ENCODE results near the gene CNTN6. TPM values are rescaled to one million over a fixed set of nuclear protein-coding genes. Genes with fewer than 3 reads are reported as not detected.

CNTN6 gene
- total RNA-seq, 1 donor from 2014 or later = 10.3 TPM

DNA sequence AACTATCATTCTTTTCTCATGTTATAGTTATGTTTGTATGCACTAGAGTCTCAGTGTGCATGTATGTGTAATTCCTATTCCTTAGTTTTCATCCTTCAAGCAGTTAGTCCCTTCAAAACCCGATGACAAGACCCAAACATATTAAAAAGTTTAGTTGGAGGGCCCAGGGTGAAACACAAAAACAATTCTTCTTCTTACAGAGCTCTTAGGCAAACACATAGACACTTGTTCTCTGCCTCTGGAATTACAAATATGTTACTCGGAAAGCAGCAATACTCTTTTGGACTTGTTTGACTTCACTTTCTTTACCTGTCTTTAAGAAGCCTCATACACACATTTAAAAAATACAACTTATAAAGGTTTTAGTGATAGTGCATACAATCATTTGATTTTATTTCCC, 763 bp upstream of the CNTN6 start:
- TF ChIP-seq, protein P1, sequence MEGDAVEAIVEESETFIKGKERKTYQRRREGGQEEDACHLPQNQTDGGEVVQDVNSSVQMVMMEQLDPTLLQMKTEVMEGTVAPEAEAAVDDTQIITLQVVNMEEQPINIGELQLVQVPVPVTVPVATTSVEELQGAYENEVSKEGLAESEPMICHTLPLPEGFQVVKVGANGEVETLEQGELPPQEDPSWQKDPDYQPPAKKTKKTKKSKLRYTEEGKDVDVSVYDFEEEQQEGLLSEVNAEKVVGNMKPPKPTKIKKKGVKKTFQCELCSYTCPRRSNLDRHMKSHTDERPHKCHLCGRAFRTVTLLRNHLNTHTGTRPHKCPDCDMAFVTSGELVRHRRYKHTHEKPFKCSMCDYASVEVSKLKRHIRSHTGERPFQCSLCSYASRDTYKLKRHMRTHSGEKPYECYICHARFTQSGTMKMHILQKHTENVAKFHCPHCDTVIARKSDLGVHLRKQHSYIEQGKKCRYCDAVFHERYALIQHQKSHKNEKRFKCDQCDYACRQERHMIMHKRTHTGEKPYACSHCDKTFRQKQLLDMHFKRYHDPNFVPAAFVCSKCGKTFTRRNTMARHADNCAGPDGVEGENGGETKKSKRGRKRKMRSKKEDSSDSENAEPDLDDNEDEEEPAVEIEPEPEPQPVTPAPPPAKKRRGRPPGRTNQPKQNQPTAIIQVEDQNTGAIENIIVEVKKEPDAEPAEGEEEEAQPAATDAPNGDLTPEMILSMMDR (IDR thresholded peaks at IDR 0.05) = no peak
- no peak for DNase-seq

DNA sequence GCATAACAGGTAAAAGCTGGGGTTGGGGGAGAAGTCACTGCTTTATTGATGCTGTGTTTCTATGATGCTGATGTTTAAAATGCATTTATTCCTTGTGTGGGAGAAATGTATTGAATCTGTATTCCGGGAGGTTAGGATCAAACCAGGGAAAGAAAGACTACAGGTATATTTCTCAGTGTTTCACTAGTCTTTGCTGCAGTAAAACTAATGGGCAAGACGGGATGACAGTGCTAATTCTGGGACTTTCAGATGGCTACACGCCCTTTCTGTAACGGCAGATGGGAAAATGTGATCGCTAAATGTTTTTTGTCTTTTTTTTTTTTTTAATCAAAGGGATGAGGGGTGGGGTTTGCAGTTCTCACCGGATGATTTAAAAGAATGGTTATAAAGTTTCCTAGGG, 393 bp downstream of the CNTN6 start:
- Histone ChIP-seq H3K27ac (no peak overlapping the region), H3K27me3 (ENCODE audit: low read depth) (no peaks in the 10 kb centered on the region), H3K4me1 (no peaks in the 10 kb centered on the region), H3K9me3 (no peaks in the 10 kb centered on the region), H3K4me3 (peak overlapping the region; percentile 32), H3K36me3 (no peaks in the 10 kb centered on the region)
- no peak for DNase-seq
- TF ChIP-seq, protein P1 (IDR thresholded peaks at IDR 0.05) = no peak
- peak in 1 of 2 donors; percentile 32 for ATAC-seq
- intact Hi-C loops (cut with DNase I) = no loop called here

More for the DNA sequence above, 763 bp upstream of the CNTN6 start:
- ATAC-seq = peak in 1 of 2 donors; percentile 65
- Histone ChIP-seq H3K36me3 (no peaks in the 10 kb centered on the region), H3K4me1 (no peaks in the 10 kb centered on the region), H3K4me3 (peak overlapping the region; percentile 32), H3K27me3 (ENCODE audit: low read depth) (no peaks in the 10 kb centered on the region), H3K9me3 (no peaks in the 10 kb centered on the region), H3K27ac (no peak overlapping the region)
- intact Hi-C loops (cut with DNase I) = no loop called here

DNA sequence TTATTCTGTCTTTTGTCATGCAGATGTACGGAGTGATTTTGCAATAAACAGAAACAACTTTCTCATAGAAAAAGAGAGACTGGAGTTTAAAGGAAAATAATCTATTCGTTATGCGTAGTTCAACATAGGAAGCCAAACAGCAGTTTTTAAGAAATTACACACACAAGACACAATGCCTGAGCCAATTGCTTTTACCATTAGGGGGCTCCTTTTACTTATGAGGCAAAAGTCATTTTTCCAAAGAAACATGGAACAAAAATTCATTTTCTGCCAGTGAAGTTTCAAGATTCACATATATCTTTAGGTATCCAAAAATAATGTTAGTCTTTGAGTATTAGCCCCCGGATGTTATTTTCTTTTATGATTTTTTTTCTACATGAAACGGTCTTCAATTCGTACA, 10.7 kb downstream of the CNTN6 start:
- Histone ChIP-seq H3K27ac (no peak overlapping the region), H3K27me3 (ENCODE audit: low read depth) (no peaks in the 10 kb centered on the region), H3K36me3 (no peaks in the 10 kb centered on the region), H3K4me1 (no peaks in the 10 kb centered on the region), H3K9me3 (no peaks in the 10 kb centered on the region), H3K4me3 (no peak overlapping the region)
- intact Hi-C loops (cut with DNase I) = no loop called here
- TF ChIP-seq, protein P1 (IDR thresholded peaks at IDR 0.05) = no peak
- ATAC-seq (no peak), DNase-seq (no peak)

DNA sequence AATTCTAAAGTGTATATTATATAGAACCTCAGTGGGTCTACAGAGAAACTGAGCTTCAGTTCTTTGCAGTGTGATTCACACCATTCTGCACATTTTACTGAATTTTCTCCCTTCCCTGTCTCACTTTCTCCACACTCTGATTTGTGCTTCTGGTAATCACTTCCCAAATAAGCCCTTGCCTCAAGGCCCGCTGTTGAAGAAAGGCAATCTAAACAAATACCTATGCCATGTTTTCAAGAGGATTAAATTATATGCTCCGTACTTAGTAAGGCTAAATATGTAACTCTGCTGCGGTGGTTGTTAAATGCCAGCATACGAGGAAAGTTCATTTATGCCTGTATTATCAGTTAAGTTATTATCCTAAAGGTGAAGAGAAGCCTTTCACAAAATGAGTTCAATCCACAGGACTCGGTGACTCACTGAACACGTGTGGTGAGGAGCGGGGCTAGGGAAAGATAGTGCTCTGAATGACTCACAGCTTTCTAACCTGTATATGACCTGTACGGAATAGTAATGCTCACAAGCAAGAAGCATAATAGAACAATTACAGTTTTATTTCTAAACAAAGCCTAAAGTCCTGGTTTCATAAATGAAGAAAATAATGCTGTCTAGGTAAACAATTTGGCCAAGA, 25.1 kb downstream of the CNTN6 start:
- Histone ChIP-seq H3K27ac (no peak overlapping the region), H3K27me3 (ENCODE audit: low read depth) (no peaks in the 10 kb centered on the region), H3K9me3 (no peaks in the 10 kb centered on the region), H3K36me3 (no peaks in the 10 kb centered on the region), H3K4me3 (no peak overlapping the region), H3K4me1 (no peaks in the 10 kb centered on the region)
- DNase-seq (no peak), ATAC-seq (no peak)
- TF ChIP-seq, protein P1 (IDR thresholded peaks at IDR 0.05) = no peak
- intact Hi-C loops (cut with DNase I) = no loop called here

DNA sequence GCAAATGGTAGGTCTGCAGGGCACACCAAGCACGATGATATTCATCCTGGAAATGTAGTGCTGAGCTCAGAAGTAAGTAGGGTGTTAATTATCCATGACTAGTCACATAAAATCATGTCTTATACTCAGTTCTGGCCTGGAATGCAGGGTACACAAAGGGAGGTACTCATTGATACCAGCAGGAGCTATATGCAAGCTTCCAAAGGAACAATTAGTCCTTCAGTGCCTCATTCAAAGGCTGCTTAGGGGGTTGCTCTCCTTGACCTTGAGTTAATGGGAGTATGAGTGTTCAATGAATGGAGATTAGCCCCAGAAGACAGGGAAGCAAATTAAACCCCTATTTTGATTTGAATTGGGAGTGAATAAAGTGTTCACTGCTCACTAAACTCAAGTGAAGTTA, 38.3 kb downstream of the CNTN6 start:
- no peaks in the 10 kb centered on the region for H3K36me3 ChIP-seq
- no peaks in the 10 kb centered on the region for H3K9me3 ChIP-seq
- no peak overlapping the region for H3K27ac ChIP-seq
- ATAC-seq (no peak), DNase-seq (no peak)
- no peak overlapping the region for H3K4me3 ChIP-seq
- no peaks in the 10 kb centered on the region for H3K27me3 ChIP-seq (ENCODE audit: low read depth)
- intact Hi-C loops (cut with DNase I) = no loop called here
- TF ChIP-seq, protein P1 (IDR thresholded peaks at IDR 0.05) = no peak
- H3K4me1 ChIP-seq = no peaks in the 10 kb centered on the region
